Measurements from ENCODE around the gene DGKB. TPM values are rescaled to one million over a fixed set of nuclear protein-coding genes. Genes with fewer than 3 reads are reported as not detected.

The DGKB gene
- total RNA-seq, 2 experiments from 2014 or later = not detected

DNA sequence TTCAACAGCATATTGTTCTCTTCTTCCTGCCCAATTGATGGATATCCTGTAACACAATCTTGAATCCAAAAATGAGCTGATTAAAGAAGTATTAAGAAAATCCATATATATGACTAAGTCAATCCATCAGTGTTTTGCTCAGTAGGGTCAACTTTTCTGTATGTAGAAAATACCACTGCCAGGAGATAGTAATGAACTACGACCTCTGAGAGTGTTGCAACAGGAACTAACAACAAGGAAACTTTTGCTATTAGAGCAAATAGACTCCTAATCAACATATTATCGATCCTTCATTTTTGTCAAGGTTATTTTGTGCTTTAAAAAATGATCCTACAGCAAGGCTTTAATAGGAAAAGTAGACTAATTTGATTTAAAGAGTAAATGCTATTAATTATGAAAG lies 507.8 kb downstream of the DGKB start:
- no peaks in the 10 kb centered on the region for H3K9me3 Mint-ChIP-seq
- ATAC-seq (ENCODE audit: low read depth) = no peak
- no peak overlapping the region for H3K4me3 Mint-ChIP-seq
- H3K4me1 Mint-ChIP-seq = no peaks in the 10 kb centered on the region
- H3K27me3 Mint-ChIP-seq = no peaks in the 10 kb centered on the region
- POLR2A ChIA-PET = no interaction called here
- no peaks in the 10 kb centered on the region for H3K36me3 Mint-ChIP-seq
- H3K27ac Mint-ChIP-seq = no peak overlapping the region
- no peak for DNase-seq

DNA sequence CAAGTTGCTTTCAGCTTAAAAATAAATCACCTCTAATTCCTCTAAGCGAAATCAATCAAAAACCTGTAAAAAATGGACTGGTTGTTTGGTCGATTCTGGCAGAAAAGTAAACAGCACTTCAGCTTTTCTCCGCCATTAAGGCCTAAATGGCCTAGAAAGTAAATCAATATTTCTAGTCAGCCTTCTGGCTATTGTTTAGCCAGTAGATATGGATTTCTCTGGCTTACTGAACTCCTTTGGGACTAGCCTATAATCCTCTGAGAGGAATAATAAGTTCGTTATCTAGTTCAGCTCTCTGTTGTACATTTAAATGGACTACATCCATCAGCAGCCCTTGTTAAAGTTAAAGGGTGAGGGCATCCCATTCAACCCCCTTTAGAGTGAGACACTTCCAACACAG lies 513.0 kb downstream of the DGKB start:
- Mint-ChIP-seq H3K36me3 (no peaks in the 10 kb centered on the region), H3K9me3 (no peaks in the 10 kb centered on the region), H3K27ac (no peak overlapping the region), H3K4me1 (no peaks in the 10 kb centered on the region), H3K4me3 (no peak overlapping the region), H3K27me3 (no peaks in the 10 kb centered on the region)
- ATAC-seq (ENCODE audit: low read depth) (no peak), DNase-seq (no peak)
- POLR2A ChIA-PET = no interaction called here

GRCh38 chr7:14389181-14389591 lies 513.4 kb downstream of the DGKB start:
- H3K27ac Mint-ChIP-seq = no peak overlapping the region

DNA sequence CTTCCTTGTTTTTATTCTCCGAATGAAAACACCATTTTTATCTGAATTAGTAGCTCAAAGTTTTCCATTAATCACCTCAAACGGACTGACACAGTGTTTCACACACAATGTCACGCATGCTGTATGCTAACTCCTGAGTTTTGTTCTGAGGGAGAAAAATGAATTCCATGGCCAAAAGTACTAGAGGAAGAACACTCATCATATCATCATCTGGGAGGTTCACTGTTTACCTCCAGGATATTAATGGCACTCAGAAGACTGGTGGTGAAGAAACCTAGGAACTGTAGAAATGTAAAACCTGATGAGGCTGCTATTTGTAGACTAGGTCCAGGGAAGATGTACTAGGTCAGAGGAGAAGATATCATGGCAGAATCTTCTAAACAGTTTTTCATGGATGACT lies 517.5 kb downstream of the DGKB start:
- Mint-ChIP-seq H3K4me3 (no peak overlapping the region), H3K4me1 (no peaks in the 10 kb centered on the region), H3K9me3 (no peaks in the 10 kb centered on the region), H3K27ac (no peak overlapping the region), H3K36me3 (no peaks in the 10 kb centered on the region), H3K27me3 (no peaks in the 10 kb centered on the region)
- ATAC-seq (ENCODE audit: low read depth) = no peak
- no peak for DNase-seq
- POLR2A ChIA-PET = no interaction called here

More at GRCh38 chr7:14389181-14389591, 513.4 kb downstream of the DGKB start:
- Mint-ChIP-seq H3K4me1 (no peaks in the 10 kb centered on the region), H3K27me3 (no peaks in the 10 kb centered on the region), H3K36me3 (no peaks in the 10 kb centered on the region), H3K9me3 (no peaks in the 10 kb centered on the region), H3K4me3 (no peak overlapping the region)
- no peak for DNase-seq
- POLR2A ChIA-PET = no interaction called here
- ATAC-seq (ENCODE audit: low read depth) = no peak

- H3K9me3 Mint-ChIP-seq = no peaks in the 10 kb centered on the region
- no peak for DNase-seq
- H3K27me3 Mint-ChIP-seq = no peaks in the 10 kb centered on the region
- POLR2A ChIA-PET = no interaction called here
- H3K36me3 Mint-ChIP-seq = no peaks in the 10 kb centered on the region
- ATAC-seq (ENCODE audit: low read depth) = no peak
- H3K27ac Mint-ChIP-seq = no peak overlapping the region
- no peaks in the 10 kb centered on the region for H3K4me1 Mint-ChIP-seq
- H3K4me3 Mint-ChIP-seq = no peak overlapping the region
Observed at GRCh38 chr7:14381936-14382335, 520.6 kb downstream of the DGKB start.

GRCh38 chr7:14381306-14381705 lies 521.2 kb downstream of the DGKB start:
- Mint-ChIP-seq H3K27ac (no peak overlapping the region), H3K4me3 (no peak overlapping the region), H3K9me3 (no peaks in the 10 kb centered on the region), H3K36me3 (no peaks in the 10 kb centered on the region), H3K27me3 (no peaks in the 10 kb centered on the region), H3K4me1 (no peaks in the 10 kb centered on the region)
- no peak for ATAC-seq (ENCODE audit: low read depth)
- POLR2A ChIA-PET = no interaction called here
- no peak for DNase-seq

- Mint-ChIP-seq H3K27ac (no peak overlapping the region), H3K27me3 (no peaks in the 10 kb centered on the region), H3K36me3 (no peaks in the 10 kb centered on the region), H3K4me1 (no peaks in the 10 kb centered on the region), H3K9me3 (no peaks in the 10 kb centered on the region), H3K4me3 (no peak overlapping the region)
- ATAC-seq (ENCODE audit: low read depth) = no peak
- DNase-seq = no peak
- POLR2A ChIA-PET = no interaction called here
Observed at GRCh38 chr7:14380881-14381280, 521.7 kb downstream of the DGKB start.

GRCh38 chr7:14377646-14378266 lies 524.8 kb downstream of the DGKB start:
- POLR2A ChIA-PET = no interaction called here
- Mint-ChIP-seq H3K9me3 (no peaks in the 10 kb centered on the region), H3K4me1 (no peaks in the 10 kb centered on the region), H3K36me3 (no peaks in the 10 kb centered on the region), H3K27me3 (no peaks in the 10 kb centered on the region), H3K4me3 (no peak overlapping the region), H3K27ac (no peak overlapping the region)
- DNase-seq = no peak
- no peak for ATAC-seq (ENCODE audit: low read depth)

DNA sequence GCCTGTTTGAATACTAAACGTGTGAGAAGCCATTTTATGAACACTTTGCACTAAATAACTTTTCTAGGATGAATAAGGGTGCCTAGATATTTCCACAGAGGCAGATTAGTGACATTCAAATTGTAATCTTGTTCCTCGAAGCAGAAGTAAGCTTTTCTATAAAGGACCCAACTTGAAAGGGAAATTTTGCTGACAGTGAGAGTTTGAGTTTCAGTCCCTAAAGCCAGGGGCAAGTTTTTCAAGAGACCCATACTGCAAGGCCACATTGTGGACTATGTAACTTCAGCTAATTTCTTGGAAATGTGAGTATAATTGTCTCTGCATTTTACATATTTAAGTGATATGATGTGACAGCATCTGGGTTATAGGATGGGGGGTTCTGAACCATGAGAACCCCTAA lies 525.8 kb downstream of the DGKB start:
- Mint-ChIP-seq H3K4me1 (no peaks in the 10 kb centered on the region), H3K27ac (no peak overlapping the region), H3K27me3 (no peaks in the 10 kb centered on the region), H3K4me3 (no peak overlapping the region), H3K9me3 (no peaks in the 10 kb centered on the region), H3K36me3 (no peaks in the 10 kb centered on the region)
- no peak for DNase-seq
- POLR2A ChIA-PET = no interaction called here
- ATAC-seq (ENCODE audit: low read depth) = no peak

- H3K36me3 Mint-ChIP-seq = no peaks in the 10 kb centered on the region
- H3K4me3 Mint-ChIP-seq = no peak overlapping the region
Observed at GRCh38 chr7:14375998-14376397, 526.6 kb downstream of the DGKB start.

GRCh38 chr7:14374336-14374735 lies 528.2 kb downstream of the DGKB start:
- POLR2A ChIA-PET = no interaction called here

More at GRCh38 chr7:14375998-14376397, 526.6 kb downstream of the DGKB start:
- no peaks in the 10 kb centered on the region for H3K27me3 Mint-ChIP-seq
- no peaks in the 10 kb centered on the region for H3K4me1 Mint-ChIP-seq
- no peak for ATAC-seq (ENCODE audit: low read depth)
- POLR2A ChIA-PET = no interaction called here
- H3K9me3 Mint-ChIP-seq = no peaks in the 10 kb centered on the region
- no peak overlapping the region for H3K27ac Mint-ChIP-seq
- no peak for DNase-seq

GRCh38 chr7:14368285-14368684 lies 534.3 kb downstream of the DGKB start:
- Mint-ChIP-seq H3K27ac (no peak overlapping the region), H3K27me3 (no peaks in the 10 kb centered on the region), H3K9me3 (no peaks in the 10 kb centered on the region), H3K36me3 (no peaks in the 10 kb centered on the region), H3K4me1 (no peaks in the 10 kb centered on the region), H3K4me3 (no peak overlapping the region)
- ATAC-seq (ENCODE audit: low read depth) (no peak), DNase-seq (no peak)
- POLR2A ChIA-PET = no interaction called here

More at GRCh38 chr7:14374336-14374735, 528.2 kb downstream of the DGKB start:
- Mint-ChIP-seq H3K36me3 (no peaks in the 10 kb centered on the region), H3K9me3 (no peaks in the 10 kb centered on the region), H3K4me3 (no peak overlapping the region), H3K27me3 (no peaks in the 10 kb centered on the region), H3K4me1 (no peaks in the 10 kb centered on the region), H3K27ac (no peak overlapping the region)
- ATAC-seq (ENCODE audit: low read depth) (no peak), DNase-seq (no peak)

DNA sequence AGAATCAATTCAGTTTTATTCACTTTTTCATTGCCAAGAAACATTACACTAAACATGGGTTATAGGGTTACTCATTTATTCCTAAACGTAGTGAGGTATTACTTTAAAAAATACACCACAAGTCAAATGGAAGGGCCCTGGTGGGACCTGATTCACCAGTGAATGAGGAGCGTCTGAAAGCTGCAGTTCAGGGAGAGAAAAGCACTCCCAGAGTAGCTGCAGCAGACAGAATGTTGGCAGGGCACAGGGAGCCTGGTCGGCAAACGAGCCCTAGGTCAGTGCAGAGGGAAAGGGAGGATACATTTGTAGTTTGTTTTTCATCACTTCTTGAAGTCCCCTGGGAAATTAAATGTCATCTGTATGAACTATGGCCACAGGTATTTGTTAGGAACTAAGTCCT lies 551.4 kb downstream of the DGKB start:
- H3K9me3 Mint-ChIP-seq = no peaks in the 10 kb centered on the region
- no peaks in the 10 kb centered on the region for H3K36me3 Mint-ChIP-seq
- POLR2A ChIA-PET = no interaction called here
- H3K4me1 Mint-ChIP-seq = no peaks in the 10 kb centered on the region
- H3K4me3 Mint-ChIP-seq = no peak overlapping the region
- H3K27ac Mint-ChIP-seq = no peak overlapping the region
- no peaks in the 10 kb centered on the region for H3K27me3 Mint-ChIP-seq
- no peak for ATAC-seq (ENCODE audit: low read depth)
- DNase-seq = no peak

- Mint-ChIP-seq H3K9me3 (no peaks in the 10 kb centered on the region), H3K4me1 (no peaks in the 10 kb centered on the region), H3K36me3 (no peaks in the 10 kb centered on the region), H3K27me3 (no peaks in the 10 kb centered on the region), H3K4me3 (no peak overlapping the region), H3K27ac (no peak overlapping the region)
- ATAC-seq (ENCODE audit: low read depth) (no peak), DNase-seq (no peak)
- POLR2A ChIA-PET = no interaction called here
Observed at GRCh38 chr7:14341200-14341775, 561.3 kb downstream of the DGKB start.

Data from activated naive CD8-positive, alpha-beta T cell treated with anti-CD3 and anti-CD28 coated beads, Interleukin-2, amount 10 ng/mL, durations not matched to agents 7 days and 5 days (primary cell).